Lower lobe of right lung (tissue), 2 donors: Measurements from ENCODE around the gene CYSTM1. TPM values are rescaled to one million over a fixed set of nuclear protein-coding genes. Genes with fewer than 3 reads are reported as not detected.
A peak's percentile ranks its signal among the peaks of the same experiment; 100 is the strongest.

Source experiments
- ATAC-seq, 2 donors: fragments of 200-7000 bp; cut with Tn5 transposase; one replicate each; pipeline ENCODE4 v1.9.1; 2020 to 2022; ENCODE audit warnings: mild to moderate bottlenecking in 2 of 2, moderate library complexity in 2 of 2
- DNase-seq: peaks from one replicate; pipeline ENCODE4 v3.0.0-alpha.2; 2020
- H3K27ac ChIP-seq: fragments of 200-600 bp; one replicate; pipeline ENCODE4 v1.8.0; 2022
- H3K27me3 ChIP-seq: fragments of 200-600 bp; one replicate; pipeline ENCODE4 v1.8.0; 2022; ENCODE audit warnings: low read depth
- H3K36me3 ChIP-seq: fragments of 200-600 bp; one replicate; pipeline ENCODE4 v1.8.0; 2022; ENCODE audit warnings: mild to moderate bottlenecking
- H3K4me1 ChIP-seq: fragments of 200-600 bp; one replicate; pipeline ENCODE4 v1.8.0; 2022
- H3K4me3 ChIP-seq: fragments of 200-600 bp; one replicate; pipeline ENCODE4 v1.8.0; 2022; ENCODE audit warnings: mild to moderate bottlenecking
- H3K9me3 ChIP-seq: fragments of 200-600 bp; one replicate; pipeline ENCODE4 v1.8.0; 2022
- intact Hi-C: fragments of 100-400 bp; cut with DNase I; formaldehyde crosslinking; loops from one replicate; pipeline ENCODE4 v1.11.0; 2022
- total RNA-seq: library from RNA; stranded (reverse); fragmentation: NEBNext Ultra II Directional; extraction: Animal tissue kit (Norgen Biotek cat#: 25700); gene quantifications from one replicate; pipeline ENCODE4 v1.2.1, GENCODE V29; 2021
- TF ChIP-seq, protein P1 (sequence below): fragments of 200-600 bp; IDR thresholded peaks from one replicate; pipeline ENCODE4 v1.8.0; 2022; ENCODE audit warnings: antibody characterized with exemption, mild to moderate bottlenecking
- donor health status: DM: no; HTN: yes; CAD: no; lungs with severe emphysema.

The CYSTM1 gene
- total RNA-seq, 1 donor from 2014 or later = 80.4 TPM

- TF ChIP-seq, protein P1, sequence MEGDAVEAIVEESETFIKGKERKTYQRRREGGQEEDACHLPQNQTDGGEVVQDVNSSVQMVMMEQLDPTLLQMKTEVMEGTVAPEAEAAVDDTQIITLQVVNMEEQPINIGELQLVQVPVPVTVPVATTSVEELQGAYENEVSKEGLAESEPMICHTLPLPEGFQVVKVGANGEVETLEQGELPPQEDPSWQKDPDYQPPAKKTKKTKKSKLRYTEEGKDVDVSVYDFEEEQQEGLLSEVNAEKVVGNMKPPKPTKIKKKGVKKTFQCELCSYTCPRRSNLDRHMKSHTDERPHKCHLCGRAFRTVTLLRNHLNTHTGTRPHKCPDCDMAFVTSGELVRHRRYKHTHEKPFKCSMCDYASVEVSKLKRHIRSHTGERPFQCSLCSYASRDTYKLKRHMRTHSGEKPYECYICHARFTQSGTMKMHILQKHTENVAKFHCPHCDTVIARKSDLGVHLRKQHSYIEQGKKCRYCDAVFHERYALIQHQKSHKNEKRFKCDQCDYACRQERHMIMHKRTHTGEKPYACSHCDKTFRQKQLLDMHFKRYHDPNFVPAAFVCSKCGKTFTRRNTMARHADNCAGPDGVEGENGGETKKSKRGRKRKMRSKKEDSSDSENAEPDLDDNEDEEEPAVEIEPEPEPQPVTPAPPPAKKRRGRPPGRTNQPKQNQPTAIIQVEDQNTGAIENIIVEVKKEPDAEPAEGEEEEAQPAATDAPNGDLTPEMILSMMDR = no peak
- intact Hi-C loops = no loop called here
- Histone ChIP-seq H3K27ac (no peak overlapping the region), H3K4me3 (no peak overlapping the region), H3K4me1 (peaks cover 11% of the 10 kb centered on the region), H3K27me3 (no peaks in the 10 kb centered on the region), H3K36me3 (peaks cover 4% of the 10 kb centered on the region), H3K9me3 (no peaks in the 10 kb centered on the region)
- ATAC-seq = no peak
- no peak for DNase-seq
Observed at GRCh38 chr5:140205952-140206351, 31.0 kb downstream of the CYSTM1 start.

- H3K4me3 ChIP-seq = no peak overlapping the region
- H3K27ac ChIP-seq = no peak overlapping the region
- no peaks in the 10 kb centered on the region for H3K27me3 ChIP-seq
- intact Hi-C loops = no loop called here
- no peaks in the 10 kb centered on the region for H3K9me3 ChIP-seq
- DNase-seq (no peak), ATAC-seq (peak; percentile 54 to 67)
- peaks cover 7% of the 10 kb centered on the region for H3K36me3 ChIP-seq
- peaks cover 11% of the 10 kb centered on the region for H3K4me1 ChIP-seq
- TF ChIP-seq, protein P1 = no peak
Observed at GRCh38 chr5:140207250-140207964, 32.4 kb downstream of the CYSTM1 start.

DNA sequence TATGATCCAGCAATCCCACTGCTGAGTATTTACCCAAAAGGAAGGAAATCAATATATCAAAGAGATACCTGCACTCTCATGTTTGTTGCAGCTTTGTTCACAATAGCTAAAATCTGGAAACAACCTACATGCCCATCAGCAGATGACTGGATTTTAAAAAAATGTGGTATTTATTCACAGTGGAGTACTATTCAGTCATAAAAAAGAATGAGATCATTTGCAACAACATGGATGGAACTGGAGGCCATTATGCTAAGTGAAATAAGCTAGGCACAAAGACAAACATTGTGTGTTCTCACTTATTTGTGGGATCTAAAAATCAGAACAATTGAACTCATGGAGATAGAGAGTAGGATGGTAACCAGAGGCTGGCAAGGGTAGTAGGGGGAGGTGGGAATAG, 33.1 kb downstream of the CYSTM1 start:
- Histone ChIP-seq H3K4me3 (no peak overlapping the region), H3K4me1 (peaks cover 11% of the 10 kb centered on the region), H3K9me3 (no peaks in the 10 kb centered on the region), H3K36me3 (peaks cover 7% of the 10 kb centered on the region), H3K27me3 (no peaks in the 10 kb centered on the region), H3K27ac (no peak overlapping the region)
- intact Hi-C loops = no loop called here
- ATAC-seq (no peak), DNase-seq (no peak)
- TF ChIP-seq, protein P1 = no peak

DNA sequence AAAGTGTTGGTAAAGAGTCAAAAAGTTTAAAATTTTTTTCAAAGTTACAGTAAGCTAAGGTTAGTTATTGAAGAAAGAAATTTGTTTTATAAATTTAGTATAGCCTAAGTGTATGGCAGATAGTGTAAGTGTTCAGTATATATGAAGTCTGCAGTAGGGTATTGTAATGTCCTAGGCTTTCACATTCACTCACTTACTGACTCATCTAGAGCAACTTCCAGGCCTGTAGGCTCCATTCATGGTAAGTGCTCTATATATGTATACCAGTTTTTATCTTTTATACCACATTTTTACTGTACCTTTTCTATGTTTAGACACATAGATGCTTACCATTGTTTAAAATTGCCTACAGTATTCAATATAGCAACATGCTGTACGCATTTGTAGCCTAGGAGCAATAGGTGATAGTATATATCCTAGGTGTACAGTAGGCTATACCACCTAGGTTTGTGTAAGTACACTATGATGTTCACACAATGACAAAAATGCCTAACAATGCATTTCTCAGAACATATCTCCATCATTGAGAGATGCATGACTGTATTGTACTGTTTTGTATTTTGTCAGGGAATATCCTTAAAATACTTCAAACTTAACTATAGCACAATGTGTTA, 38.5 kb downstream of the CYSTM1 start:
- no peaks in the 10 kb centered on the region for H3K9me3 ChIP-seq
- H3K27me3 ChIP-seq = no peaks in the 10 kb centered on the region
- peaks cover 29% of the 10 kb centered on the region for H3K4me1 ChIP-seq
- TF ChIP-seq, protein P1 = no peak
- intact Hi-C loops = no loop called here
- no peak overlapping the region for H3K4me3 ChIP-seq
- peaks cover 7% of the 10 kb centered on the region for H3K36me3 ChIP-seq
- H3K27ac ChIP-seq = no peak overlapping the region
- DNase-seq (no peak), ATAC-seq (no peak)

DNA sequence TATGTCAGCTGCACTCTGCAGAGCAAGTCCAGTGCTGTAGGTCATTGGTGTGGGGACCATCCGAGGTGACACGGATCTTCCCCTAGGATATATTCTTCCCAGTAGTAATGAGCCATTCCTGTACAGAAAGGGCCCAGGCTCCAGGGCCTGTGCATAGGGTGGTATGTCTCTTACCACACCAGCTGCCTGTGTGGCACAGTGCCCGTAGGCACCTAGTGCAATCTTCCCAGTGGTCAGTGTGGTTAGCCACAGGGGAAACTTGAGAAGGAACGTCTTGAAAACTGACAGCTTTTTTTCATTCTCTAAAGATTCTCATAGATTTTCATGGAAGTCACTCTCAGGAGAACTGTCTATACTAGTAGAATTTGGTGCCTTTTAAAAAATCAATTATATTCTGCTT, 39.8 kb downstream of the CYSTM1 start:
- peaks cover 41% of the 10 kb centered on the region for H3K4me1 ChIP-seq
- H3K27me3 ChIP-seq = no peaks in the 10 kb centered on the region
- H3K36me3 ChIP-seq = peaks cover 7% of the 10 kb centered on the region
- no peak overlapping the region for H3K4me3 ChIP-seq
- peak; percentile 68 for DNase-seq
- H3K27ac ChIP-seq = no peak overlapping the region
- TF ChIP-seq, protein P1 = no peak
- peak; percentile 18 to 66 for ATAC-seq
- intact Hi-C loops = no loop called here
- no peaks in the 10 kb centered on the region for H3K9me3 ChIP-seq
